HuH-7 (cell line): ENCODE measurements around the gene GPX7.

Source experiments
- DNase-seq: peaks from one replicate; pipeline ENCODE4 v3.0.0; 2011; ENCODE audit warnings: low spot score

GPX7 gene

DNA sequence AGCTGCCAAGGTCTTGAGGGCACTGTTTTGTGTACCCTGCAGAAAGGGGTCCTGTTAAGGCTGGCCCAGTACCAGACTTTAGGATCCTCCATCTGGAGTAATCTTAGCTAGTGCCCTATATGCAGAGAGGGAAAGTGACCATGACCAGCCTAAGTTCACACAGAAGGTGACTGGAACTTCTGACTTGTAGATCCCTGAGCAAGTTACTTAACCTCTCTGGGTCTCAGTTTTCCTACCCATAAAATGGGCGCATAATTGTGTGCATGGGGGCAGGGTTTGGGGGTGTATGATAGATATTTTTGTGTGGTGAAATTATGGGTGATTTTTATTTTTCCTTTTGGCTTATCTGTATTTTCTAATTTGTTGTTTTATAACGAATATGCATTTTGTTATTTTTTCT, 27.5 kb downstream of the GPX7 start:
- no peak for DNase-seq

DNA sequence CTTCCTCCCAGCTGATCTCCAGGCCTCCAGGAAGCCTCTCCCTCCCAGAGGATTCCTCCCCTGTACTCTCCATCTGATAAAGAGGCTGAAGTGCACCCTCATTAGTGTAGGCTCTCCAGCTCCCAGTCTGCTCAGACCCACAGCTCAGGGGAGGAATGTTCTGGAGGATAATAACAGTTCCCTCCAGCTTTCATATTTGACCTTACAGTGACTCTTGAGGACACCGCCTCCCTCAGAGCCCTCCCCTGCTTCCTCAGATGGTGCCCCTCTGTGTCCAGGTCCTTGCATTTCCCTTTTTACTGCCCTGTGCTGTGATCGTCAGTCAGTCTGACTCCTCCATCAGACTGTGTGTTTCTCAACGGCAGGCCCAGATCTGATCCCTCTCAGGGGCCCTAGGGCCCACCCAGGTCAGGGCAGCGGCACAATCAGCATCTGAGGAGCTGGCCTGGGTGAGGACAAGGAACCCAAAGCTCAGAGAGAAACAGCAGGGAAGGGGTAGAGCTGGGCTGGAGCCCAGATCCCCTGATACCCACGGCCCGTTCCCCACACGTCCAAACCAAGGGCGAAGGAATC, 29.7 kb downstream of the GPX7 start:
- no peak for DNase-seq

DNA sequence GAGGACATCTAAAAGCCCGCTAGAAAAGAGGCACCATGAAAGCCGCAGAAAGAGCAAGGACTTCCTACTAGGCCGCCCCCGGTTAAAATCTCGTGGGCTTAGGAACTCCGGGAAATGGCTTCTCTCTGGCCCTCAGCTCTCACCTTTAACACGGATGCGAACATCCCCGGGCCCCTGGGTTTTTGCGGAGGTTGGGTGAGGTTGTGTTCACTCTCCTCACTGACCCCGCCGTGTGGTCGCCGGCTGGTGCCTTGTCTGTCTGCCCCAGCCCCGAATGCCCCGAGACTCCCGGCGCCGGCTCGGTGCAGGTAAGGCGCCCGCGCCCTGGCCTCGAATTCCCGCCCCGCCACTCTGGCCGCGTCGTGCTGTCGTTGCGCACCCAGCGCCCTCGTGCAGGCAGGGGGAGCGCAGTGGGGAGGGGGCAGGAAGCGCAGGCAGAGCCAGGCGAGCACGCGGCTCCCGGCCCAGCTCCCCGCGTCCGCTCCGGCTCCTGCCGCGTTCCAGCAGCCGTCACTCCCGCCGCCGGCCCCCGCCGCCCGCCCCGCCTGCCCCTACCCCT, 30.6 kb downstream of the GPX7 start, which contains the start of gene SHISAL2A:
TSS of gene SHISAL2A (plus strand) at position 437 of the 559 bp plus-strand sequence. CDS start 326 bp downstream, outside the sequence.
- peak; percentile 49 for DNase-seq

DNA sequence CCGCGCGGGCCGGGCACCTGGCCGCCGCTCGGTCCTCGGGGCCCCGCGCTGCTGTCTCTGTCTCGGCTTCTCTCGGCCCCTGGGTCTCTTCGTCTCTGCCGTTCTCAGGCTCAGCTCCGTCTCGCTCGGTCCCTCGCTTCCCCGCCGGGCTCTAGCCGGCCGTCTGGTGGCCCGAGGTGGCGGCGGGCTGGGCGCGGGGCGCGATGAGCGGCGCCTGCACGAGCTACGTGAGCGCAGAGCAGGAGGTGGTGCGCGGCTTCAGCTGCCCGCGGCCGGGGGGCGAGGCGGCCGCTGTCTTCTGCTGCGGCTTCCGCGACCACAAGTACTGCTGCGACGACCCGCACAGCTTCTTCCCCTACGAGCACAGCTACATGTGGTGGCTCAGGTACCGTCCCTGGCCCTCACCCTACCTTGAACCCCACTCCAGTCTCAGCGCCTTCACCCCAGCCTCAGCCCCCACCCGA, 31.2 kb downstream of the GPX7 start:
- DNase-seq = no peak

DNA sequence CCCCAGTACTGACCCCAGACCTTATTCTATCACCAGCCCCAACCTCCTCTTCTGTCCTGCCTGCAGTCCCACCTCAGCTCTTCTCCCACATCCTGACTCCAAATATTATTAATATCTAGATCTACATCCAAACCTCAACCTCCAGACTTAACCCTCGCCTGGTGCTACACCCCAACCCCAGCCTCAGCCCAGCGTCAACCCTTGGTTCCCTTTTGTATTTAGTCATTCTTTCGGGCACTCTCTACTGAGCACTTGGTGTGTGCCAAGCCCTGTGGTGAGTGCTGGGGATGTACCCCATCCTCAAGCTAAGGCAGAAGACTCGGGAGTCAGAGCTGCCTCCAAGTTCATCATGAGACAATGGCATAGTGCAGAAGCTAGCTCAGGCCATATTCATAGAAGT, 31.9 kb downstream of the GPX7 start:
- DNase-seq = no peak

DNA sequence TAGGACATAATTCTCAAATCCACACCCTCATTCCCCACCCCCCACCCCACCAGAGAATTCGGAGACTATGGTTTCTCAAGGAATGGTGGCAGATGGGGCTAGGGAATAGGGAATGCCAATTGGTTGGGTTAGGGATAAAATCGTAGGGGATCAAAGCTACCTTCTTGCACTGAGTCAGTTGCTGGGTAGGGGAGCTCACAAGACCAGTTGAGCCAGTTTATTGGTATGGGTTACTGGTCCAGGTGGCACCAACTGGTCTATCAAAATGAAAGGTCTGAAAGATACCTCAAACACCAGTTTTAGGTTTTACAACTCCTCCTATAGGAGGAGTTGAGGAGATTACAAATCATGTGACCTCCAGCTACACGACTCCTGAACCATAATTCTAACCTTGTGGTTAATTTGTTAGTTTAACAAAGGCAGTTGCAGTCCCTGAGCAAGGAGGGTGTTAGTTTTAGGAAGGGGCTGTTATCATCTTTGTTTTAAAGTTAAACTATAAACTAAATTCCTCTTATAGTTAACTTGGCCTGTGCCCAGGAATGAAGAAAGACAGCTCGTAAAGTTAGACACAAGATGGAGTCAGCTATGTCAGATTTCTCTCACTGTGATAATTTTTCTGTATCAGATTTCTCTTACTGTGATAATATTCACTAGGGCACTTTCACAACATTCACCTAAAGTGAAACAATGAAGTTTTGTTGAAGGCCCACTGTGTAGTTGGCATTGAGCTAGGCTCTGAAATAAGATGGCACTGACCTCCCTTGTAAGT, 33.3 kb downstream of the GPX7 start:
- no peak for DNase-seq

DNA sequence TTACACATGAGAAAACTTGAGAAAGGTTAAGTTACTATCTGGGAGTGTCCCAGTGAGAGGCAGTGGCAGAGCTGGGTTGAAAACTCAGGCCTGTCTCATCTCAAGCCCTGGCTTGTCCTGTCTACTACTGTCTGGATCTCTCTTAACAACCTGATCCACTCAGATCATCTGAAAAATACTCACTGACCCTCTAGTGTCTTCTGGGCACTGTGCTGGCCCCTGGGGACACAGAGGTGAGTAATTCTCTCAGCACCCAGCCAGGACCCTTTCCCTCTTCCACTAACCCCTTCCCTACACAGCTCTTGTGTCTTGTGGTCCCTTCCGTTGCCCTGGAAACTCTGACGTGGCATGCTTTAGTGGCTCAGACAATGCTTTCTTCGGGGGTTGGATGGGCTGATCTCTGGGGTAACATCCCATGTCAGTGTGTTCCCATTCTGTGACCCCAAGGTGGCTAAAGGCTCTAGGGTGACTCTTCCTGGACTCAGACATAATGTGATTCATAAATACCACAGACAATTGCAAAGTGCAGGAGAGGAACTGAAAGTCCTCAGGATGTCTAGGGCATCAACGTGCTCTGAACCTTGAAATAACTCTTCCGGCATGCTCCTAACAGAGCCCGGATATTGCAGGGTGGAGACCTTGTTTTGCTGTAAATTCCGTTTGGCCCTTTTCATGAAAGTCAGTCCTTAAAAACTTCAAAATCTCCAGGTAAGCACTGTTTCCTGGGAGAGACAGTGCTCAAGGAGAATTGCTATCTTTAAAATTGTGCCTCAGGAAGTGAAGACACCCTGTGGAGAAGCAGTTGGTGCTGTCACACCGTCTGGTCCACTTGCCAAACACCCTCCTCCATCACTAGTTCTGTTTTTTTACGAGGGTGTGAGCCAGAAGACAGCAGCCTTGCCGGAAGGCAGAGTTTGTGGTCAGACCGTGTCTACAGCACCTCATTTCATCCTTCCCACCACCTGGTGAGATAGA, 34.8 kb downstream of the GPX7 start:
- DNase-seq = no peak

DNA sequence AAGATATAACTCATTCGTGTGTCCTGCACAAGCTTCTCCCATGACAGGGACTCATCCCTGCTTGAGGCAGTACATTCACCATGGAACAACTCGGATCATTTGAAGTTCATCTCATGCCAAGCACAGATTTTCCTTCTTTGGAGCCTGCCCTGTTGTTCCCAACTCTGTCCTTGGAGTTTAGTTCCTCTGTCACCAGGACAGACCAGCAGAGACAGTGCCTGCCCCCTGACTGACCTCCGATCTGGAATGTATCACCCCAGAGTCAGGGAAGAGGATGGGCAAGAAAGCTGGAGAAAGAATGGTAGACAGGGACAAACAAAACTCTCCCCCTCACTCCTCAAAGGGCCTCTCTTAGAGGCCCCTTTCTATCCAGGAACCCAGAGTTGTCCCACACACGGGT, 35.8 kb downstream of the GPX7 start:
- DNase-seq = no peak

DNA sequence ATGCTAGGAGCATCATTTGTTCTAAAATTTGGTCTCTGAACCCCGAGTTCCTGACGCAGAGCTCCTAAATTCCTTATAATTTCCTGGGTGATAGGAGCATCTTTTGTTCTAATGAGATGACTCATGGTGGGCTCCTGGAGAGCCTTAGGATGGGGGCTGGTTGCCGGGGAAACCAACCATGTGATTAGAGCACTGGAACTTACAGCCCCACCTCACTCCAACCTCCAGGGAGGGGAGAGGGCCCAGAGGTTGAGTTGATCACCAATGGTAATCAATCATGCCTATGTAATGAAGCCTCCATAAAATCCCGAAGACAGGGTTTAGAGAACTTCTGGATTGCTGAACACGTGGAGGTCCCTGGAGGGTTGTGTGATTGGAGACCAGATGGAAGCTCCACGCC, 38.5 kb downstream of the GPX7 start:
- DNase-seq = no peak

DNA sequence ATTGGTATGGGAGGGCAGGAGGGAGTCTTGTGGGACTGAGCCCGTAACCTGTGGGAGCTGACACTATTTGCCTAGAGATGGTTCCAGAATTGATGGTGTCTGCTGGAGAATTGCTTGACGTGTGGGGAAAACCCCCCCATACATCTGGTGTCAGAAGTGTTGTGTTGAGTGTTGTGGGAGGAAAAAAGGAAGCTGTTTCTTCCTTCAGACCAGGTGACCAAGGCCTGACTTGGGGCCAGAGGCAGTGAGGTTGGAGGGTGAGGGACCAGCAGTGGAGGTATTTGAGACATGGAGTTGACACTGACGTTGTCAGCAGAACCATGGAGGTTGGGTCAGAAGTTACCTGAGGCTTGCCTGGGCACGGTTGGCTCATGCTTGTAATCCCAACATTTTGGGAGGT, 39.1 kb downstream of the GPX7 start:
- no peak for DNase-seq

DNA sequence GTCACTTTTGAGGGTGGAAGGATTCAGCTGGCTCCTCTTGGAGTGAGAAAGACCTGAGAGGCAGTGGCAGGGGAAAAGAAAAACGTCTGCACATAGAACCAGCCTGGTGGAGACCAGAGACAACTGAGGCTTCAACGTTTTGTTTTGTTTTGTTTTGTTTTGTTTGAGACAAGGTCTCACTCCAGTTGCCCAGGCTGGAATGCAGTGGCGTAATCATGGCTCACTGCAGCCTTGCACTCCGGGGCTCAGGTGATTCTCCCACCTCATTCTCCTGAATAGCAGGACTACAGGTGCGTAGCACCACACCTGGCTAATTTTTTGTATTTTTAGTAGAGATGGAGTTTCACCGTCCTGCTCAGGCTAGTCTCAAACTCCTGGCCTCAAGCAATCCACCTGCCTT, 43.1 kb downstream of the GPX7 start:
- DNase-seq = no peak

DNA sequence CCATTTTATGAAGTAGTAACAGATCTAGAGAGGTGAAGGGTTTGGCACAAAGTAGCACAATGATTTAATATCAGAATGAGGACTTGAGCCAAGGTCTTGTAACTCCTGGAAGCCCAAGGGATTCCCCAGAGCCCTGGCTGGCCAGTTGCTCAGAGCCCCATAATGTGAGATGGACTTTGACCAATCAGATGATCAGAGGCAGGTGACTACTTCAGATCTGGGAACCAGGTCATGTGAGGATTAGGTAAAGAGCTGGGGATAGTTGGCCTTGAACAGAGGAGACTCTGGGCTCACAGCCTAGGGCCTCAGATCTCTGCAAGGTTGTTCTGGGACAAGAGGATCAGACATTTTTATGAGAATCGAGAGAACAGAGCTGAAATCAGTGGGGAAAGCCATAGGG, 49.7 kb downstream of the GPX7 start:
- DNase-seq = peak; percentile 66

DNA sequence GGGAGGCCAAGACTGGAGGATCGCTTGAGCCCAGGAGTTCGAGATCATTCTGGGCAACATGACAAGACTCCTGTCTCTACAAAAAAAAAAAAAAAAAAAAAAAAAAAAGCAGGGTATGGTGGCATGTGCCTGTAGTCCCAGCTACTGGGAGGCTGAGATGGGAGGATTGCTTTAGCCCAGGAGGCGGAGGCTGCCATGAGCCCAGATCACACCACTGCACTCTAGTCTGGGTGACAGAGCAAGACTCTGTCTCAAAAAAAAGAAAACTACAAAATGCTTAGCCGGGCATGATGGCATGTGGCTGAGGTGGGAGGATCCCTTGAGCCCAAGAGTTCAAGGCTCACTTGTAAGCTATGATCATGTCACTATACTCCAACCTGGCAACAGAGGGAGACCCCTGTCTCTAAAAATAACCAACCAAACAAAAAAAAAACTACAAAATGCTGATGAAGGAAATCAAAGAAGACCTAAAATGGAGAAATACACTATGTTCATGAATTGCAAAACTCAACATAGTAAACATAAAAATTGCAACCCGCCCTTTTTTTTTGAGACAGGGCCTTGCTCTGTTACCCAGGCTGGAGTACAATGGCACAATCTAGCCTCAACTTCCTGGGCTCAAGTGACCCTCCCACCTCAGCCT, 51.2 kb downstream of the GPX7 start:
- no peak for DNase-seq

DNA sequence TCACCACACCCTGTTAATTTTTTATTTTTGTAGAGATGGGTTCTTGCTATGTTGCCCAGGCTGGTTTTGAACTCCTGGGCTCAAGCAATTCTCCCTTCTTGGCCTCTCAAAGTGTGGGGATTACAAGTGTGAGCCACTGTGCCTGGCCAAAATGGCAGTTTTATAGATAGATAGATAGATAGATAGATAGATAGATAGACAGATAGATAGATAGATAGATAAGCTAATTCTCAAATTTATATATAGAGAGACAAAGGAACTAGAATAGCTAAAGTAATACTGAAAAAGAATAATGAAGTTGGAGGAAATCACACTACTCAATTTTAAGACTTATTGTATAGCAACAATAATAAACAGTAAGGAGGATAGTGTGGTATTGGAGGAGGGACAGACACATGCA, 51.9 kb downstream of the GPX7 start:
- DNase-seq = no peak

DNA sequence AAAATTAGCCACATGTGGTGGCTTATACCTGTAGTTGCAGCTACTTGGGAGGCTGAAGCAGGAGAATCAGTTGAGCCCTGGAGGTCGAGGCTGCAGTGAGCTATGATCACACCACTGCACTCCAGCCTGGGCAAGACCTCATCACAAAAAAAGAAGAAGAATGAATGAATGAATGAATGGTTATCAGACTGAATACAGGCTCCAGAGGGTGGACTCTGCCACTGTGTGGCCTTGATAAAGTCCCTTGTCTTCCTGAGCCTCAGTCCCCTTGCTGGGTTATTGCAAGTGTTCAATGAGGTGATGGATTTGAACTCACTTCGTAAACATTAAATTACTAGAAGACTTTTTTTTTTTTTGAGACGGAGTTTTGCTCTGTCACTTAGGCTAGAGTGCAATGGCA, 55.5 kb downstream of the GPX7 start:
- DNase-seq = no peak
